Endothelial cell of umbilical vein (primary cell): ENCODE results near the gene KLRF1. TPM values are rescaled to one million over a fixed set of nuclear protein-coding genes. Genes with fewer than 3 reads are reported as not detected.
A peak's percentile ranks its signal among the peaks of the same experiment; 100 is the strongest.

ENCODE experiments used
- BruUV-seq: library from RNA; stranded (reverse); fragments of 400-500 nt; replicated peaks from 2 replicates; lab custom pipeline; 2021; lab: Mats Ljungman, UMichigan
- CTCF ChIA-PET: fragments of 300-600, 350-600 bp; sonication (Branson Sonifier 250); formaldehyde crosslinking; loops from one replicate; lab custom pipeline; 2021; ENCODE audit warnings: antibody characterized with exemption, inconsistent platforms; lab: Charles Lee
- POLR2A ChIA-PET: fragments of 300-600, 350-600 bp; sonication (Branson Sonifier 250); formaldehyde crosslinking; loops from one replicate; lab custom pipeline; 2021; ENCODE audit warnings: antibody characterized with exemption, inconsistent platforms; lab: Charles Lee
- DNase-seq: peaks from one replicate; pipeline ENCODE4 v3.0.0-alpha.2; 2011; ENCODE audit warnings: low read depth, low spot score
- FAIRE-seq: peaks from 2 replicates; lab custom pipeline; 2011; peaks lifted over from hg19 to GRCh38; lab: Jason Lieb, UNC
- H2AFZ ChIP-seq: 2 replicates; pipeline ENCODE4 v1.6.0; 2012; ENCODE audit warnings: low read depth, low read length, control low read depth, inconsistent platforms
- H3K27ac ChIP-seq: 2 replicates; pipeline ENCODE4 v1.5.1; 2011; ENCODE audit warnings: low read depth, mild to moderate bottlenecking, control low read depth, low read length, moderate library complexity; ENCODE audit not compliant: insufficient read depth
- H3K27me3 ChIP-seq, 2 experiments: 2 replicates each; pipeline versions ENCODE4 v1.6.0 to v1.6.1; 2011; ENCODE audit warnings: low read length in 2 of 2, mixed read lengths in 1 of 2; ENCODE audit not compliant: control insufficient read depth in 2 of 2, insufficient read depth in 2 of 2
- H3K36me3 ChIP-seq, 2 experiments: 2 replicates in 1 of 2; 3 replicates in 1 of 2; pipeline ENCODE4 v1.5.1; 2011; ENCODE audit warnings: low read length in 2 of 2, mild to moderate bottlenecking in 1 of 2, moderate library complexity in 1 of 2; ENCODE audit not compliant: control insufficient read depth in 2 of 2, insufficient read depth in 2 of 2; ENCODE audit errors: extremely low read depth in 1 of 2
- H3K4me1 ChIP-seq: 3 replicates; pipeline ENCODE4 v1.5.1; 2011; ENCODE audit warnings: mild to moderate bottlenecking, low read length; ENCODE audit not compliant: control insufficient read depth, insufficient read depth; ENCODE audit errors: extremely low read depth
- H3K4me2 ChIP-seq: 2 replicates; pipeline ENCODE4 v1.6.1; 2011; ENCODE audit warnings: low read length, control low read depth, mixed read lengths; ENCODE audit not compliant: insufficient read depth
- H3K4me3 ChIP-seq, 3 experiments: fragments of 200-600 bp in 1 of 3; sonication (generic), shearing (Covaris generic) in 1 of 3; replicated peaks in 1 of 3; 2 replicates each; pipeline ENCODE4 v1.5.1; 2011 to 2016; ENCODE audit warnings: control low read depth in 3 of 3, low read length in 3 of 3, mild to moderate bottlenecking in 2 of 3, inconsistent platforms in 1 of 3, low read depth in 1 of 3, moderate library complexity in 1 of 3; ENCODE audit not compliant: insufficient read depth in 1 of 3
- H3K79me2 ChIP-seq: 2 replicates; pipeline ENCODE4 v1.6.0; 2012; ENCODE audit warnings: low read length, inconsistent platforms; ENCODE audit not compliant: control insufficient read depth, insufficient read depth
- H3K9ac ChIP-seq: replicated peaks from 2 replicates; pipeline ENCODE3; 2011; ENCODE audit warnings: low read length, control low read depth; ENCODE audit not compliant: insufficient read depth; ENCODE audit errors: extremely low read depth
- H3K9me1 ChIP-seq: replicated peaks from 3 replicates; pipeline ENCODE4 v1.6.0; 2011; ENCODE audit warnings: mild to moderate bottlenecking, low read length; ENCODE audit not compliant: control insufficient read depth, insufficient read depth; ENCODE audit errors: extremely low read depth
- H3K9me3 ChIP-seq: replicated peaks from 2 replicates; pipeline ENCODE4 v1.5.1; 2012; ENCODE audit warnings: low read length, inconsistent platforms; ENCODE audit not compliant: control insufficient read depth, insufficient read depth
- H4K20me1 ChIP-seq: replicated peaks from 2 replicates; pipeline ENCODE3; 2011; ENCODE audit warnings: mild to moderate bottlenecking, low read length; ENCODE audit not compliant: control insufficient read depth, insufficient read depth; ENCODE audit errors: extremely low read depth
- EZH2 ChIP-seq: IDR thresholded peaks from 2 replicates; pipeline ENCODE4 v1.6.1; 2012; ENCODE audit warnings: borderline replicate concordance, low read depth, mild to moderate bottlenecking, moderate library complexity, low read length, inconsistent platforms; ENCODE audit not compliant: severe bottlenecking
- FOS ChIP-seq: IDR thresholded peaks from 2 replicates; pipeline ENCODE4 v1.6.1; 2011; ENCODE audit warnings: mild to moderate bottlenecking, low read length, moderate library complexity, borderline replicate concordance; ENCODE audit not compliant: insufficient read depth
- GATA2 ChIP-seq: IDR thresholded peaks from 2 replicates; pipeline ENCODE4 v1.7.0; 2011; ENCODE audit warnings: low read depth, mild to moderate bottlenecking, moderate library complexity, mixed read lengths, low read length; ENCODE audit not compliant: insufficient read length, insufficient read depth
- JUN ChIP-seq: IDR thresholded peaks from 2 replicates; pipeline ENCODE4 v1.6.1; 2011; ENCODE audit warnings: borderline replicate concordance, low read depth; ENCODE audit not compliant: insufficient read length, insufficient read depth
- MYC ChIP-seq: IDR thresholded peaks from one replicate; pipeline ENCODE4 v1.6.1; 2011; ENCODE audit warnings: mild to moderate bottlenecking, low read depth, low read length
- POLR2A ChIP-seq: IDR thresholded peaks from 2 replicates; pipeline ENCODE4 v1.6.1; 2012; ENCODE audit warnings: low read depth, mild to moderate bottlenecking, control low read depth, low read length
- POLR2AphosphoS5 ChIP-seq: IDR thresholded peaks from 2 replicates; pipeline ENCODE4 v1.6.1; 2012; ENCODE audit warnings: low read depth, mild to moderate bottlenecking, control low read depth, low read length, moderate library complexity; ENCODE audit not compliant: insufficient read depth
- dilution Hi-C: fragments of 300-500 bp; cut with MboI; formaldehyde crosslinking; loops from one replicate; pipeline ENCODE4 v1.15.0; 2019; ENCODE audit warnings: low sequenced_read_pairs; ENCODE audit not compliant: extremely low pct_ligation_motif_present
- intact Hi-C: fragments of 100-400 bp; cut with micrococcal nuclease; formaldehyde crosslinking; loops from one replicate; pipeline ENCODE4 v1.10.0; 2022
- polyA plus RNA-seq, 4 experiments: library from polyadenylated mRNA; depleted of rRNA in 3 of 4; stranded (reverse) in 3 of 4; unstranded in 1 of 4; fragments of >200 nt; gene quantifications; 2 replicates each; pipeline versions ENCODE4 v1.2.1 to v1.2.3, GENCODE V29; 2011 to 2012; ENCODE audit warnings: missing spikeins in 1 of 4
- total RNA-seq: library from RNA; stranded (reverse); gene quantifications from 2 replicates; pipeline ENCODE4 v1.2.3, GENCODE V29; 2021
- TF ChIP-seq, protein P1 (sequence below): IDR thresholded peaks from 2 replicates; pipeline ENCODE4 v1.6.1; 2011; ENCODE audit not compliant: insufficient read depth, insufficient read length
- TF ChIP-seq, protein P2 (sequence below), 2 donors: IDR thresholded peaks; 1 replicate in 1 of 2; 2 replicates in 1 of 2; pipeline ENCODE4 v1.5.1; 2011; ENCODE audit warnings: low read length in 2 of 2, mild to moderate bottlenecking in 2 of 2, moderate library complexity in 2 of 2, control low read depth in 1 of 2, inconsistent platforms in 1 of 2, low read depth in 1 of 2; ENCODE audit not compliant: insufficient read depth in 1 of 2; ENCODE audit errors: extremely low read depth in 1 of 2

Gene KLRF1
- total and polyA plus RNA-seq, 2 donors (not counting 3 experiments of a cell fraction or from before 2014, with no cell fraction given) = not detected

- H3K9me1 ChIP-seq = no peaks in the 10 kb centered on the region
- dilution Hi-C loops = no loop called here
- intact Hi-C loops = no loop called here
- ChIA-PET POLR2A (no interaction called here), CTCF (no interaction called here)
- peak; percentile 40 for FAIRE-seq
- H4K20me1 ChIP-seq = no peaks in the 10 kb centered on the region
- H3K27ac ChIP-seq = no peak overlapping the region
- no peak overlapping the region for H3K4me2 ChIP-seq
- H3K9ac ChIP-seq = no peak overlapping the region
- H3K79me2 ChIP-seq = no peaks in the 10 kb centered on the region
- no peaks in the 10 kb centered on the region for H3K36me3 ChIP-seq
- DNase-seq = no peak
- no peak overlapping the region for H2AFZ ChIP-seq
- BruUV-seq = no TSS peak
- H3K4me1 ChIP-seq = peaks cover 10% of the 10 kb centered on the region
- no peaks in the 10 kb centered on the region for H3K9me3 ChIP-seq
- TF ChIP-seq, protein P1, sequence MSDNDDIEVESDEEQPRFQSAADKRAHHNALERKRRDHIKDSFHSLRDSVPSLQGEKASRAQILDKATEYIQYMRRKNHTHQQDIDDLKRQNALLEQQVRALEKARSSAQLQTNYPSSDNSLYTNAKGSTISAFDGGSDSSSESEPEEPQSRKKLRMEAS = no peak
- TF ChIP-seq POLR2A (no peak), JUN (no peak), EZH2 (no peak), GATA2 (no peak), POLR2AphosphoS5 (no peak), FOS (no peak), MYC (no peak)
- TF ChIP-seq, protein P2, sequence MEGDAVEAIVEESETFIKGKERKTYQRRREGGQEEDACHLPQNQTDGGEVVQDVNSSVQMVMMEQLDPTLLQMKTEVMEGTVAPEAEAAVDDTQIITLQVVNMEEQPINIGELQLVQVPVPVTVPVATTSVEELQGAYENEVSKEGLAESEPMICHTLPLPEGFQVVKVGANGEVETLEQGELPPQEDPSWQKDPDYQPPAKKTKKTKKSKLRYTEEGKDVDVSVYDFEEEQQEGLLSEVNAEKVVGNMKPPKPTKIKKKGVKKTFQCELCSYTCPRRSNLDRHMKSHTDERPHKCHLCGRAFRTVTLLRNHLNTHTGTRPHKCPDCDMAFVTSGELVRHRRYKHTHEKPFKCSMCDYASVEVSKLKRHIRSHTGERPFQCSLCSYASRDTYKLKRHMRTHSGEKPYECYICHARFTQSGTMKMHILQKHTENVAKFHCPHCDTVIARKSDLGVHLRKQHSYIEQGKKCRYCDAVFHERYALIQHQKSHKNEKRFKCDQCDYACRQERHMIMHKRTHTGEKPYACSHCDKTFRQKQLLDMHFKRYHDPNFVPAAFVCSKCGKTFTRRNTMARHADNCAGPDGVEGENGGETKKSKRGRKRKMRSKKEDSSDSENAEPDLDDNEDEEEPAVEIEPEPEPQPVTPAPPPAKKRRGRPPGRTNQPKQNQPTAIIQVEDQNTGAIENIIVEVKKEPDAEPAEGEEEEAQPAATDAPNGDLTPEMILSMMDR (IDR thresholded peaks at IDR 0.05; ENCODE audit: extremely low read depth in 1 of 2, insufficient read depth in 1 of 2, low read depth in 1 of 2, low read length in 2 of 2) = no peak
- H3K27me3 ChIP-seq = no peaks in the 10 kb centered on the region
- H3K4me3 ChIP-seq = no peak overlapping the region
These were observed 48.1 kb upstream of the KLRF1 start for GRCh38 chr12:9779209-9779608.
